NCI-H2227 treated with DMSO at 0.1 percent for 48 hours (cell line): Measurements from ENCODE around the gene OR7A5.
"Not testable (repeated sequence)": the region's sequence is repeated elsewhere in the genome, so short reads cannot be mapped to it uniquely, and the experiment has no call there.

Experiments
- DNase-seq: peaks from one replicate; lab custom pipeline; 2025; lab: John Stamatoyannopoulos, UW

Gene OR7A5

GRCh38 chr19:14835011-14835410, at the start of gene OR7A5, which contains the start of gene OR7C1:
OR7A5 (minus strand) TSS chr19:14835185; CDS start chr19:14828241, 6,944 bp downstream.
OR7C1 (minus strand) TSS chr19:14835185; CDS start chr19:14800136, 35,049 bp downstream.
- no peak for DNase-seq

GRCh38 chr19:14871619-14872230, 36.7 kb upstream of the OR7A5 start:
- no peak for DNase-seq

DNA sequence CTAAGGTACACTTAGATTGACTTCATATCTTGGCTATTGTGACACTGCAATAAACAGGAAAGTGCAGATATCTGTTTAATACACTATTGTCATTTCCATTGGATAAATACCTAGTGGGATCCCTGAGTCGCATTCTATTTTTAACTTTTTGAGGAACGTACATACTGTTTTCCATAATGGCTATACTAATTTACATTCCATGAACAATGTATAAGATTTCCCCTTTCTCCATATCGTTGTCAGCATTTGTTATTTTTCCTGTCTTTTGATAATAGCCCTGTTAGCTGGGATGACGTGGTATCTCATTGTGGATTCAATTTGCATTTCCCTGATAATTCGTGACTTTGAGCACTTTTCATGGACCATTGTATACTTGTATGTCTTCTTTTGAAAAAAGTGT, 33.5 kb upstream of the OR7A5 start:
- DNase-seq = no peak

GRCh38 chr19:14848822-14849221, 13.8 kb upstream of the OR7A5 start, which contains the start of gene OR7A10:
OR7A10 (minus strand) TSS chr19:14848922; CDS start chr19:14841877, 7,045 bp downstream.
- DNase-seq = no peak

GRCh38 chr19:14843578-14843977, 8.6 kb upstream of the OR7A5 start:
- DNase-seq = no peak

- no peak for DNase-seq
Measured at GRCh38 chr19:14843169-14843568, 8.2 kb upstream of the OR7A5 start.

DNA sequence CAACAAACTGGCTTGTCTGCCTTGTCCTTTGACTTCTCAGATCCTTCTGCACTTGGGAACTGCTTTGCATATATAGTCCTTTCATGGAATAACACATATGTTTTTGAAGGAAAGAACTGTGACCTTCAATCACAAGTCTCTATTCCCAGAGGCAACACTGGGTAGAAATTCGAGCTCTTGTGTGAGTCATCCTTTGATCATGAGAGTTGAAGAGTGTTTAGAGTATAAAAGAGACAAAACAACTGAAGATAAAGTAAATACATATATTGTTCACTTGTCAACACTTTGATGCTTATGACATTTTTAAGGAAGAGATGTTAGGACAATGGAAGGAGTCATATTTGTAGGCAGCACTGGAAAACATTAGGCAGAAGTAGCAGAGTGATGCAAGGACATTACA, 5.2 kb upstream of the OR7A5 start:
- DNase-seq = no peak

DNA sequence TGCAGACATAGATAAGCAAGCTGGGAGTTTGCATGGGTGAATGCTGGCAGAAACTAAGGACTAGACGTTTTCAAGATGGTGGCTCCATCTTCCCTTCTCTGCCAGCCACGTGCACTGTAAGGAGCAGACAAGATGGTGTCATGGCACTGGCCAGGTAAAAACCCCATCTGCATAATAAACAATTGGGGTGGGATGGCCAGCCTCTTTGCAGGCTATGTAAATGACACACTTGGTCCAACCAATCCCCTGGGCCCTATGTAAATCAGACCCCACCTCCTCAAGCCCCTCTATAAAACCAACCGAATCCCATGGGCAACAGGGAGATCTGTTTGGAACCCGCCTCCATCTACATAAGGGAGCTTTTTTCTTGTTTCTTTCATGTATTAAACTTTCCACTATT, 2.4 kb upstream of the OR7A5 start:
- no peak for DNase-seq

- DNase-seq = no peak
Measured at GRCh38 chr19:14830702-14831101, 4.3 kb downstream of the OR7A5 start.

- DNase-seq = no peak
Measured at GRCh38 chr19:14826006-14826405, 9.0 kb downstream of the OR7A5 start.

DNA sequence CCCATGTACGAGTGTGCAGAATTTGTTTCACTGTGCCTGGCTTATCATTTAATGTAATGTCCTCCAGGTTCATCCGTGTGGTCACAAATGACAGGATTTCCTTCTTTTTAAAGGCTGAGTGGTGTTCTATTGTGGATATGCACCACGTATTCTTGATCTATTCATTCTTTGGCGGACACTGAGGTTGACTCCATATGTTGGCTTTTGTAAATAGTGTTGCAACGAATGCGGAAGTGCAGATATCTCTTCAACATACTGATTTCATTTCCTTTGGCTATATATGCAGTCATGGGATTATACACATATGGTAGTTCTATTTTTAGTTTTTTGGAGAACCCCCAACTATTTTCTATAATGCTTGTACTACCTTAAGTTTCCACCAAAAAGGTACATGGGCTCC, 13.0 kb downstream of the OR7A5 start:
- DNase-seq = no peak

DNA sequence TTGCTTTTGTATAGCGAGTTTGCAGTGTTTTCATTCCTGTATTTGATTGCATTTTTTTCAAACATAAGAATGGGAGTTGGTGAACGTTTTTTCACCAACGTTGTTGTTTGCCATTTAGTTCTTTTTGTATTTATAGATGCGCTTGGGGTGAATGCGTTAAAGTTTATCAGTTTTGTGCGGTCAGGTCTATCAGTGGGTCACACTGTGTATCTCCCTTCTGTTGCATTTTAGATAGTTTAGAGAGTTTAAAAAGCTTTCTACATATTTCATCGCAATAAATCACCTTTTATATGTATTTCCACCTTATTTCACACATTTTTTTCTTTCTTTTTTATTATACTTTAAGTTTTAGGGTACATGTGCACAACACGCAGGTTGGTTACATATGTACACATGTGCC, 16.4 kb downstream of the OR7A5 start:
- DNase-seq = no peak

GRCh38 chr19:14817052-14817451, 17.9 kb downstream of the OR7A5 start:
- no peak for DNase-seq

DNA sequence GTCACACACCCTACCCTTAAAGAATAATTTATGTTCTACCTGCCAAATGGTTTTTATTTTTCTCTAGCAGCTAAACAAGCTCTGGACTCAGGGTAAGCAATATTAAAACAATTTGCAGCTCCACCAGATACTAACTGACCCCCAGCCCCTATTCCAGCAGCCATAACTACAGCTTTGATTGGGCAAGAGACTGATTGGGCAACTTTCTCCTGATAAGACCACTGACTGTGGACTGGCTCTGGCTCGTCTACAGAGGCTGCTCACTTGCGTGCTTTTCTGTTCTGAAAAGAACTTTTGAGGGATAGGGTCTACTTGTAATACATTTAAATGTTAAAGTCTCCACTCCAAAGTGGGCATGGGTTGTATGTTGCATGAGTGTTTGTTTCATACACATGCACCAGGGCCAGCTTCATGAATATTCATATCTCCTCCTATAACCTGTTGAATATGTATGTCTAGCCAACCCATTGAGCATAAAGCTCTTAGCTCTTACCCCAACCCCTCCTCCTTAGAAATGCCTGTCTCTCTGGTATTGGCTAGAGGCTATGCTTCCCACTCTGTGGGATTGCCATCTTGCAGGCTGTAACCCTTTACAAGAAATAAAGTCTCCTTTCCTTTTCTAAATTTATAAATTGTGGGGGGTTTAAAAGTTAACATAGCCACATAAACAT, 19.9 kb downstream of the OR7A5 start:
- no peak for DNase-seq

- no peak for DNase-seq
Measured at GRCh38 chr19:14809272-14810057, 25.5 kb downstream of the OR7A5 start.

DNA sequence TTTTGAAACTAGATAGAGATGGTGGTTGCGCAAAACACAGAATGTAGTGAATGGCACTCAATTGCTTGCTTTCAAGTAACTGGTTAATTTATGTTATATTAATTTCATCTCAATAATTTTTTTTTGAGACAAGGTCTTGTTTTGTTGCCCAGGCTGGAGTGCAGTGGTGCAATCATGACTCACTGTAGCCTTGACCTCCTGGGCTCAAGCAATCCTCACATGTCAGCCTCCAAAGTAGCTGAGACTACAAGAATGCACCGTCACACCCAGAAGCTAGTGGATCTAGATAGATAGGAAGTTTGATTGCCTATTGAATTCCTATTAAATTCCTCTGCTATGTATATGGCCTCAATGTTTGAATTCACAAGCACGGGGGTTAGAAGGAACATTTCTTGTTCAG, 30.2 kb downstream of the OR7A5 start:
- no peak for DNase-seq

GRCh38 chr19:14798760-14799159, 36.2 kb downstream of the OR7A5 start:
- DNase-seq = no peak

- no peak for DNase-seq
Measured at GRCh38 chr19:14796021-14796420, 39.0 kb downstream of the OR7A5 start.

DNA sequence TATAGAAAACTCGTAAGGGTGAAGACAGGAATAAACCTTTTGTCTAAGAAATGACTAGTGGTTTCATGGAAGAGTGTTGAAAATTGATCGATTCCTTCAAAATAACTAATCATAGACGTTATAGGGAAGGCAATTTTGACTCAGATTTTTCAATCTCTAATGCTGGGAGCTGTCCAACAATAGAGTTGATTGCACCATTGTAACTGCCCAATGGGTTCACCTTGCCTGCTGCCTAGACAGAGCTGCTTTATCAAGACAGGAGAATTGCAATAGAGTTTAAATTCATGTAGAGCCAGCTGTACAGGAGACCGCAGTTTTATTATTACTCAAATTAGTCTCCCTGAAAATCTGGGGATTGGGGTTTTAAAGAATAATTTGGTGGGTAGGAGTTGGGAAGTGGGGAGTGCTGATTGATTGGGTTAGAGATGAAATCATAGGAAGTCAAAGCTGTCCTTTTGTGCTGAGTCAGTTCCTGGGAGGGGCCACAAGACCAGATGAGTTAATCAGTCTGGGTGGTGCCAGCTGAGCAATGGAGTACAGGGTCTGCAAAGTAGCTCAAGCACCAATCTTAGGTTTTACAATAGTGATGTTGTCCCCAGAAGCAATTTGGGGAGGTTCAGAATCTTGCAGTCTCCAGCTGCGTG, 39.8 kb downstream of the OR7A5 start:
- DNase-seq = no peak

GRCh38 chr19:14792250-14792649, 42.7 kb downstream of the OR7A5 start:
- not testable (repeated sequence) for DNase-seq

DNA sequence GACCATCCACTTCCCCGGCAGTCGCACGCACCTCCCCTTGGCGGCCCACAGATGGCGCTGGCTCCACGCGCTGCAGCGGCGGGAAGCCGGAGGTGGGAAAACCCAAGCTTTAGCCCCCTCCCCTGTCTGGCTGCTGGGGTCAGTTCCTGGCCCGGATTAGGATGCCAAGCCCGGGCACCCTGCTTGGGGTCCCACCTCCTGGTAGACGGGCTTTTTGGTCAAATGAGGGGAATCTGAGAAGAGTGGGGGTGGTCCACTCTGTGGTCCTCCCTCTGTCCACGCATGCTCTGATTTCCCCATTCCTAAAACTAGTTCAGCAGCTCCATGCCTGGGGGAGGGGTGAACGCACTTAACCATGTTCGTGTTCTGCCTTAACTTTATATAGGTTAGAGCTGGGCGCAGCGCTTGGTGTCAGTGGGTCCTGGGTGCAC, 48.5 kb downstream of the OR7A5 start:
- DNase-seq = no peak

DNA sequence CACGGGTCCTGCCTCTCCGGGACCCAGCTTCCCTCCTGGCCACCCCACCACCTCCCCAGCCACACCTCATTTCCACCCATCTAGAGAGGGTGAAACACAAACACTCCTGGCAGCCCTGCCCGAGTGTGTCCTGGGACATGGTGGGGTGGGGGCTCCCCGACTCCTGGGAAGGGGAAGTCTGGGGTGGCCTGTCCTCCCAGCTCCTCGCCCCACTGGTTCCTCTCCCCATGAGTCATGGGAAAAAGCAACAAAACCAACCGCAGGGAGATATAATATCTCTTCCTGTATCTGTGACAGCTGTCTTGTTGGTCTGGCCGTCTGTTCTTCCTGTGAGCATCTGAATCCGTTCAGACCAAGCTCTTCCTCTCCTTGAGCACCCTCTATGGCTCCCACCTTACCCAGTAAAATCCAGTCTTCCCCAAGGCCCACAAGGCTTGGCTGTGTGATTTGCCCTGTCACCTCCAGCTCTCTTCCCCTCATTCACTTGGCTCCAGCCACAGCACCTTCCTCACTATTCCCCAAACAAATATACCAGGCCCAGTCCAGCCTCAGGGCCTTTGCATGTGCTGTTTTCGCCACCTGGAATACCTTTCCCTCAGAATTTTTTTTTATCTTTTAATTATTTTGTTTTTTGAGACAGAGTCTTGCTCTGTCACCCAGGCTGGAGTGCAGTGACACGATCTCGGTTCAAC, 49.7 kb downstream of the OR7A5 start:
- DNase-seq = not testable (repeated sequence)
